DOHH2 (cell line): Measurements from ENCODE around the gene FUT8.

Experiments
- CTCF ChIP-seq: fragments of 200-600 bp; sonication (generic); IDR thresholded peaks from one replicate; pipeline ENCODE4 v1.5.1; 2014; ENCODE audit warnings: antibody characterized with exemption, mild to moderate bottlenecking, low read depth, low read length; ENCODE audit not compliant: poor library complexity, severe bottlenecking
- EZH2phosphoT487 ChIP-seq: fragments of 200-600 bp; sonication (generic); IDR thresholded peaks from 2 replicates; pipeline ENCODE4 v1.6.1; 2017; ENCODE audit warnings: borderline replicate concordance, mild to moderate bottlenecking, antibody characterized with exemption, low read length, moderate library complexity, mixed read lengths

GRCh38 chr14:65560340-65561027 is 148.0 kb downstream of the FUT8 start:
- TF ChIP-seq EZH2phosphoT487 (no peak), CTCF (no peak)
